GM21528 (cell line): ENCODE data around the gene HOXD10.

Experiments
- ATAC-seq: cut with Tn5 transposase; IDR thresholded peaks from one replicate; pipeline ENCODE4 v1.9.1; 2021; ENCODE audit warnings: mild to moderate bottlenecking, moderate library complexity; ENCODE audit not compliant: unreplicated experiment, low FRiP score

Gene HOXD10

DNA sequence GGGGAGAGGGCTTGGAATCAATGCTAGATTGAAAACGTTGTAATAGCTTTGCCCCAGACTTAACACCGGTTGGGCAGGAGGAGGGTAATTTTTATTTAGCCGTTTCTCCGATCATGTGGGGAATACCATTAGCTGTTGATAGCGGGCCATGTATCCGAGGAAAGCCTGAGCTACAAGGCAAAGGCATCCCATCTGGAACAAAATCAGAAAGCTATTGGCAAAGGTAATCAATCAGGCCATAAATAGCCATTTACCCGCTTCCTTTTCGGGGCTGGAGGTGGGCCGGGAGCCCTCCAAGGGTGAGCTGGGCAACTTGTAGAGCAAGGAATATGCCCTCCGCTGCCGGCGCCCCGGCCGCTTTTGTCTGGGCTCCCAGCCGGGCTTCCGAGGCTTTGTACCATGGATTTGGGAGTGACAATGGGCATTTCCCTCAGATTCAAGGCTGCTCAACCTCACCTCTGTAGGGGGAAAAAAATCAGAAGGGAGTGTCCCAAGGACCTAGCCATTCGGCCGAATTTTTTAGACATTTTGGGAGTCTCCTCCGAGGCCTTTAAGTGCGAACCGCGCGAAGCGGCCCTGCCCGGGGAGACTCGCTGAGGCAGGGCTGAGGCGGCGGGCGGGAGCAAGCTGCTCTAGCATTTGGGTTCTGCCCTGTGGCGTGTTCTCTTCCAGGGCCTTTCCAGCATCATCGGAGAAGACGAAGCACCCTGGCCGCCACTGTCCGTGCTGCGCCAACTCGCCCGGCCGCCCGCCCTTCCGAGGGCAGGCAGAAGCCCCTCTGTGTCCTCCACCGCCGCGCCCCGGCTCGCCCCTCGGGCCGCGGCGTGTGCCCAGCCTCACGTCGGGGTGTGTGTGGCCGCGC lies 4.8 kb downstream of the HOXD10 start:
- no peak for ATAC-seq

DNA sequence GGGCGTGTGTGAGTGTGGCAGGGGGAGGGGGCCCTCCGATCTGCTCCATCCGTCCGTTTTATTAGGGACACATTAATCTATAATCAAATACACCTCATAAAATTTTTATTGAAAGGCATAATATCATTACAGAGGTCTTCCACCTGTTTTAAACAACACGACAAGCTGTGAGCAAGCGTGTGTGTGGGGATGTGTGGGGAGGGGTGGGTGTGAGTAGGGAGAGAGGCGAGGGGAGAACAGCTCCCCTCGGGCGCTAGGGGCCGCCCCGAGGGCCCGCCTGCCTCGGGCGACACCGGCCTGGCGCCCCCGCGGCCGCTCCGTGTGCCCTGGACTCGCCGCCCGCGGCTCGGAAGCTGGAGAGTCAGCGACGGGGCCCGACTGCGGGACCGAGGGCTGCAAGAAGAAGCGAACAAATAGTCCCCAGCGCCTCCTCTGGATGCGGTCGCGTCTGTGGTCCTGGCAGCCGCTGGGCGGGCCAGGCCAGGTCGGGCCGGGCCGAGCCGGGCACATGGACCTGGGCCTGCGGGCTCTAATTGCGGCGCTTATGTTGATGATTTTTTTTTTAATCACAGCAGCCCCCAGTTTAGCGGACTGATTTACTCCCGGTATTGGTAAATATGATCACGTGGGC lies 5.6 kb downstream of the HOXD10 start:
- ATAC-seq, result no peak

DNA sequence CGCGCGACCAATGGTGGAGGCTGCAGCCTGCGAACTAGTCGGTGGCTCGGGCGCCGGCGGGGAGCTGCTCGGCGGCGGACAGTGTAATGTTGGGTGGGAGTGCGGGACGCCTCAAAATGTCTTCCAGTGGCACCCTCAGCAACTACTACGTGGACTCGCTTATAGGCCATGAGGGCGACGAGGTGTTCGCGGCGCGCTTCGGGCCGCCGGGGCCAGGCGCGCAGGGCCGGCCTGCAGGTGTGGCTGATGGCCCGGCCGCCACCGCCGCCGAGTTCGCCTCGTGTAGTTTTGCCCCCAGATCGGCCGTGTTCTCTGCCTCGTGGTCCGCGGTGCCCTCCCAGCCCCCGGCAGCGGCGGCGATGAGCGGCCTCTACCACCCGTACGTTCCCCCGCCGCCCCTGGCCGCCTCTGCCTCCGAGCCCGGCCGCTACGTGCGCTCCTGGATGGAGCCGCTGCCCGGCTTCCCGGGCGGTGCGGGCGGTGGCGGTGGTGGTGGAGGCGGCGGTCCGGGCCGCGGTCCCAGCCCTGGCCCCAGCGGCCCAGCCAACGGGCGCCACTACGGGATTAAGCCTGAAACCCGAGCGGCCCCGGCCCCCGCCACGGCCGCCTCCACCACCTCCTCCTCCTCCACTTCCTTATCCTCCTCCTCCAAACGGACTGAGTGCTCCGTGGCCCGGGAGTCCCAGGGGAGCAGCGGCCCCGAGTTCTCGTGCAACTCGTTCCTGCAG lies 6.3 kb downstream of the HOXD10 start, which contains the start of gene HOXD9:
TSS of gene HOXD9 (plus strand) at position 37 of the 728 bp plus-strand sequence. CDS start at position 87, 50 bp downstream.
- no peak for ATAC-seq

DNA sequence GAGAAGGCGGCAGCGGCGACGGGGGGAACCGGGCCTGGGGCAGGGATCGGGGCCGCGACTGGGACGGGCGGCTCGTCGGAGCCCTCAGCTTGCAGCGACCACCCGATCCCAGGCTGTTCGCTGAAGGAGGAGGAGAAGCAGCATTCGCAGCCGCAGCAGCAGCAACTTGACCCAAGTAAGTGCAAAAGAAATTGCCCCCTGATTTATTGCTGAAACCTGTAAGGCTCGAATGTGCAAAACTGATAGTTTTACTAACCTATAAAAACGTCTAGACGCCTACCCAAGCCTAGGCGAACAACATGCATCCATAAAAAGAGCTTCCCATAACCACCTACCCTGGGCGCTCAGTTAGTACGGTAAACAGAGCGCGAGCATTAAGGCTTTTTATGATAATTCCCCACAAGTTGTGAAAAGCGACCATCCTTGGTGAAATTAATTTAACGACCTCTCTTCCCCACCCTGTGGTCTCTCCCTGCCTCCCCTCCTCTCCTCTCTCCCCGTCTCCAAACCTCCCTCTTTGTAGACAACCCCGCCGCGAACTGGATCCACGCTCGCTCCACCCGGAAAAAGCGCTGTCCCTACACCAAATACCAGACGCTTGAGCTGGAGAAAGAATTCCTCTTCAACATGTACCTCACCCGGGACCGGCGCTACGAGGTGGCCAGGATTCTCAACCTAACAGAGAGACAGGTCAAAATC lies 7.0 kb downstream of the HOXD10 start:
- no peak for ATAC-seq

DNA sequence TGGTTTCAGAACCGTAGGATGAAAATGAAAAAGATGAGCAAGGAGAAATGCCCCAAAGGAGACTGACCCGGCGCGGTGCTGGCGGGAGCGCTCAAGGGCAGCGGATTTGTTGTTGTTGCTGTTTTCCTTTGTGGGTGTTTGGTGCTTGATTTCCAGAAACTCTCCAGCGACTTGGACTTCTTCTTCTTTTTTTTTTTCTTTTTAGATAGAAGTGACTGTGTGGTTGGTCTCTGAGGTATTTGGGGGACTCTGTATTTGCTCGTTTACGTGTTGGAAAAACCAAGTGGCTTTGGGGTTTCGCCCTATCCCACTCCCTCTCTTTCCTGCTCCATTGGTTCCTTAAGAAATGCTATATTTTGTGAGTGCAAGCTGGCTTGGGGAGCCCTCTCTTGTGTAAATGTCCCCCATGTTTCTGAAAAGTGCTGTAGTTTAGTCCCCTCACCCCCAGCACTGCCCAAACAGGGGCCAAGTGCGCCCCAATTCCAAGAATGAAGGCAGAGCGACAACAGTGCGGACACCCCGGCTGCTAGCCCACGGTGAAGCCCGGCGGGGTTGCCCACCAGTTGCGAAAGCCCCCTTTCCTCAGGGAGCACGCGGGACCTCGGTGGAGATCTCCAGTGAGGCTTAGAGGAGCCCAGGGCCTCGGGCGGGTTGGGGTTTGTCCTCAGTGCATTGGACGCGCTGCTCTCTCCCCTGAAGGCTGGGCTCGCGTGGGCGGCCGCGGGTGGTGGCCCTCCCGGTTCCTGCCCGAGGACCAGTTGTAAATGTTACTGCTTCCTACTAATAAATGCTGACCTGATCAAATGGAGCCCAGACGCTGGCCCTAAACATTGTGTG lies 7.8 kb downstream of the HOXD10 start:
- ATAC-seq, result no peak

DNA sequence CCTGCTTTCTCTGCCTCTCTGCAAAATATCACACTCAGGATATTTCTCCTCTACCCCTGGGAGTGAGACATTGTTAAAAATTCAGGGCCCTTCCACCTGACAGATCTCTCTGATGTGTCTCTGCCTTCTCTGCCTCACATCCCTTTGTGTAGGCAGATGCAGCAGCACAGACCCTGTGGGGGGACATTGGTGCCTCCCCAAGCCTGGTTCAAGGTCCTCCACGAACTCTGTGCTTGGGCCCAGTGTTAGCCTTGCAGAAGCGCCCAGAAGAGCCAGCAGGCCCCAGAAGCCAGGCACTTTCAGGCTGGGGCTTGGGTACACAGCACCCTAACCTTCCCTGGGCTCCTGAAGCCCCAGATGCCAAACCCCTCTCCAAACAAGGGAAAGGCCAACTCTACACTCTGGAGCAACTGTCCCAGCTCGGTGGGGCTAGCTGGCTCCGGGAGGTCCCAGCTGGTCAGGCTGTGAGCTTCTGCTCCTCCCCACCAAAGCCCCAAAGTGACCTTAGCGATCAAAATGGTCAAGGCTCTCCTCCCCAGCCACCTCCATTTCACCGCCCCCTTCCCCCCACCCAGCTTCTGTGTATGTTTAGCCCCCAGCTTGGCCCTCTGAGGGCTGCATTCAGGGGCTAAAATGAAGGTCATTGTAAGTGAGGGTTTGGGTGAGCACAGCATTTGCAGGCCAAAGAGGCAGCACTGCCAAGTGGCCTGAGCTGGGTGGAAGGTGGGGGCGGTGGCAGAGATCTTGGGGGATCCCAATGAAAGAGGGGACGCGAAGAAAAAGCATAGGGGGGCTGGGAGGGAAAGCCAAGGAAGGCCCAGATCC lies 8.6 kb downstream of the HOXD10 start:
- no peak for ATAC-seq

DNA sequence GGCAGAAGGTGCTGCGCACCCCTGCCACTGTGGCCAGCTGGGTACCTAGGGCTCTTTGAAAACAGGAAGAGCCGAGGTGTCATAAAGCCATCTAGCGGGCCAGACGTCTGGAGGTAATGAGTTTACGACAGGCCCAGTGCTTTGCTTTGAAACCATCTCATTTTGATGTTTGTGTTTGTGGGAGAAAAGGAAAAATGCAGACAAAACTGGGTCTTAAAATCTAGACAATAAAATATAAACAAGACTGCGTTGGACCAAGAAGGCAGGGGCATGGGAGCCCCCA lies 9.1 kb downstream of the HOXD10 start:
- no peak for ATAC-seq

DNA sequence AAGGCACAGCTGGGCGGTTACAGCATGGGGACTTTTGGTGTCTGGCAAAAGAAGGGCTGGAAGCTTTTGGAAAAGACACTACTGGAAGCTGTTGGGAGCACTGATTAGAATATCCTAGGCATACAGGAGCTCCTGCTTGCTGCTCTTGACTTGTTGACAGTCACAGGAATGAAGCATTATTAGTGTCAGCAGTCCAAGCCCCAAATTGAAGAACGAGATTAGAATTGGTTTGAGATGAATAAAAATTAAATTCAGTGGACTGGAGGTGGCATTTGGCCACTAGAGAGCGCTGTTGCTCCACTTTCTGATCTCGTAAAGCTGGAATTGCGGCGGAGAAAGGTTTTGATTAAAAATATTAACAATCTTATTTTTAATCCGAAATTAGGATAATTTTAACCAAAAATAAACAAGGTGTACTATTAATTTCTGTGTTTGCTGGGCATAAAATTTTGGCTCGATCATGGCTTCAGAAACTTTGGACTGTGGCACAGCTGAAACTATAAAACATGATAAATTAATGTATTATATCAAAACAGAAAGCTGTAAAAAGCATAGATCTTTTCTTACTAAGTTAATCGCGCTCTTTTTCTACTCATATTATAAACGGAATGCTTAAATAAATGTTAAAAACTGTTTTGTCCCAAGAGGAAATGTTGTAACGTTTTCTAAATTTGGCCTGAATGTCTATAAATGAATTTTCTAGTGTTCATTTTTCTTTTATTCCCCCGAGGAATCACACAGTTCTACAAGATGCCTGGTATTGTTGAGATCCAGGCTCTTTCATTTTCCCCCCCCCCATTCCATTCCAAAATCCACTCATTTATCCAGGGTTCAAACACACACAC lies 10.6 kb downstream of the HOXD10 start:
- ATAC-seq, result no peak

DNA sequence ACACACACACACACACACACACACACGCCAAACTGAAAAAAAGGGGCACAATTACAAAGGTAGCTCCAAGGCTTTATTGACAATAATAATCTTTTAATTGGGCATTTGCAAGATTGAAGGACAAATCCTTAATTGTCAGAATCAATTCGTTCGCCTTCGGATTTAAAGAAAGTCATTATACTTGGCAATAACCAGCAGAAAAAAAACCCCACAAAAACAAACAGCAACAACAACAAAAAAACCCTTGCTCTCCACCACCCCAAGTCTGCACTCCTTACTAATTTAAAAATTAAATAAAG lies 11.1 kb downstream of the HOXD10 start:
- ATAC-seq, result no peak

DNA sequence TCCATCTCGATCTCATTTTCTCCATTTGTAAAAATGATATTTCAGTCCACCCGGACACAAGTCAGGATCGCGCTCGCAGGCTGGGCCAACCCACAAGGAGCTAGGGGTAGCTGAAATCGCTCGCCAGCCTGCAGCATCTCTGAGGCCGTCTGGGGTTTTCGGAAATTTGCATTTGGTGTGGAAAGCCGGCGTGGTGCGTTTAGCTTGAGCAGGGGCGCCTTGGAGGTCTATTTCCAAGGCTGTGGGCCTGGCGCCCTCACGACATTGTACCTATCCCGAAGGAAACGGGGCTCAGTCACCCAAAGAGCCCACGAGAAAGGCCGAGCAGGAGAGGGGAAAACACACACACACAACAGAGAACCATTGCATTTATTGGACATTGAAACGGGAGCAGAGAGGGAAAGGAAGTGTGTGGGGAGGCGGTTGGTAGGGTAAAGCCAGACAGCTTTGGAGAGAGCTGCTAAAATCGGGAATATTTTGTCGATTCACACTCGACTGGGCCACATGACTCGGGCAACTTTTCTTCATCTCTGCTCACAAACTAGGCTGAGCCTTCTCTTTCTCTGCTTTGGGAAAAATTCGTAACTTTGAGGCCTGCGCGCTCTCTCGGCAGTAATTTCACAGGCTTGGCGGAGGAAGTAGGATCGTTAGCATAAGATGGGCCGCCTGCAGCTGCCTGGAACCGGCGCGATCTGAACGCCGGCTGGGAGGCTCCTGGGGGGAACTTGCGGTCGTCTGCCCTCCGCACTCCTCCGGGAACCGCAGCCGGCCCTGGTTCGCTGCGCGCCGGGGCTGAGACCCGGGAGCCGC lies 11.8 kb downstream of the HOXD10 start:
- ATAC-seq, result no peak

DNA sequence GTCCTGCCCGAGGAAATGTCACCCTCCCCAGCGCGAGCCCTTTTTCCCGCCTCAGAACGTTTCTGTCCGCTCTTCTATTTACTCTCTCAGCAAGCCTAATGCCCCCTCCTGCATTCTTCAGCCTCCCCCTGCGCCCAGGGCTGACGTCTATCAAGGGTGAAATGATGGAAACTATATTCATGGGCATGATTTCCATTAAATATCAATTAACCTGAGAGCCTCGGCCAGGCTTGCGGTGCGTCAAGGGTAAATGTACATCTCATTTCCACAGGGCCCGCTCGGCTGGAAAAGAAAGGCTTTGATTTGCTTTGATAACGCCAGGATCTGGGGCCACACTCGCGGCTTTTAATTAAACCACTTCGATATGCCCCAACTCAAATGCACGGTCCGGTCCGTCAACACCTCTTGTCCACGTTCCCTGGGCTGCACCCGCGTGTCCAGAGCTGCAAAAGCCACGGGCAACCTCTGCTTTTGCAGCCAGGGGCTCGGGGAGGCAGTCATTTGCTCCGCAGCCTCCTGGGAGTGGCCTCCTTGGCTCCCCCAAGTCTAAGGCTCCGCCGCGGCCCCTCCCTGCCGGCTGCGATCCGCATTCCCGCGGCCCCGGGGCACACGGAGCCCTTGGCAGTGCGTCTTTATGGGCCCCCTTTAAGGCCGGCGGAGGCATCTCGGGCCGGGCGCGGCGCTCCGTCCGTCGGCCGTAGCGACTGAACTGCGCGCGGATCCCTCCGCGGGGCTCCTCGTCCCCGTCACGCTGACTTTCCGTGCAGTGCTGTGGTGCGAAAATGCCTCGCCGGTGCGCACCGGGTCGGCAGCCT lies 12.6 kb downstream of the HOXD10 start, which contains the start of gene HOXD8:
TSS of gene HOXD8 (plus strand) at position 724 of the 815 bp plus-strand sequence. CDS start 662 bp downstream, outside the sequence.
- no peak for ATAC-seq

DNA sequence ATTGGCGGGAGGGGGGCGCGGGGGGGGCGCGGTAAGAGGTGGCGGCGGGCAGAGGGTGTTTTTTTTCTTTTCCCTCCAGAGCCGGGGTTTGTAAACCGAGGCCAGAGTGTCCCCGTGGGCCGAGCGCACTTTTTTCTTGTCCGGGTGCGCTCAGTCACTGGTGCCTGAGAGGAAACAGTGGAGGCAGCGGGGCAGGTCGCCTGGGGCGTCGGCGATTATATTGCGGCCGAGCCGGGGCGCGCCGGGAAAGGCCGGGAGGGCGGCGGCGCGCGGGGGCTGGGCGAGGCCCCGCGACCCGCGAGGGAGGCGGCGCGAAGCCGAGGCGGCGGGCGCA lies 13.2 kb downstream of the HOXD10 start:
- ATAC-seq, result no peak

DNA sequence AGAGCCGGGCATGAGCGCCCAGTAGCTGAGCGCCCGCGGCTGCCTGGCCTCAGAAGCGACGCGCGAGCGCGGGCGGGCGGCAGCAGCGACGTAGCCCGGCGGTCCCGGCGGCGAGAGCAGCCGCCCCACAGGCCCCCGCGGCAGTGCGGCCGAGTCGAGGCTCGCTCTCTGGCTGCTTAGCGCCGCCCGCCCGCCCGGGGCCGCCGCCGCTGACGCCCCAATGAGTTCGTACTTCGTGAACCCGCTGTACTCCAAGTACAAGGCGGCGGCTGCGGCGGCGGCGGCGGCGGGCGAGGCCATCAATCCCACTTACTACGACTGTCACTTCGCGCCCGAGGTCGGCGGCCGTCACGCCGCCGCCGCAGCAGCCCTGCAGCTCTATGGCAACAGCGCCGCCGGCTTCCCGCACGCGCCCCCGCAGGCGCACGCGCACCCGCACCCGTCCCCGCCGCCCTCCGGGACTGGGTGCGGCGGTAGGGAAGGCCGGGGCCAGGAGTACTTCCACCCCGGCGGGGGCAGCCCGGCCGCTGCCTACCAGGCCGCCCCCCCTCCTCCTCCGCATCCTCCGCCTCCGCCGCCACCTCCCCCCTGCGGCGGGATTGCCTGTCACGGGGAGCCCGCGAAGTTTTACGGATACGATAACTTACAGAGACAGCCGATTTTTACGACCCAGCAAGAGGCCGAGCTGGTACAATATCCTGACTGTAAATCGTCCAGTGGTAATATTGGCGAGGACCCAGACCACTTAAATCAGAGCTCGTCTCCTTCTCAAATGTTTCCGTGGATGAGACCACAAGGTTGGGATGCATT lies 13.8 kb downstream of the HOXD10 start:
- ATAC-seq, result no peak

DNA sequence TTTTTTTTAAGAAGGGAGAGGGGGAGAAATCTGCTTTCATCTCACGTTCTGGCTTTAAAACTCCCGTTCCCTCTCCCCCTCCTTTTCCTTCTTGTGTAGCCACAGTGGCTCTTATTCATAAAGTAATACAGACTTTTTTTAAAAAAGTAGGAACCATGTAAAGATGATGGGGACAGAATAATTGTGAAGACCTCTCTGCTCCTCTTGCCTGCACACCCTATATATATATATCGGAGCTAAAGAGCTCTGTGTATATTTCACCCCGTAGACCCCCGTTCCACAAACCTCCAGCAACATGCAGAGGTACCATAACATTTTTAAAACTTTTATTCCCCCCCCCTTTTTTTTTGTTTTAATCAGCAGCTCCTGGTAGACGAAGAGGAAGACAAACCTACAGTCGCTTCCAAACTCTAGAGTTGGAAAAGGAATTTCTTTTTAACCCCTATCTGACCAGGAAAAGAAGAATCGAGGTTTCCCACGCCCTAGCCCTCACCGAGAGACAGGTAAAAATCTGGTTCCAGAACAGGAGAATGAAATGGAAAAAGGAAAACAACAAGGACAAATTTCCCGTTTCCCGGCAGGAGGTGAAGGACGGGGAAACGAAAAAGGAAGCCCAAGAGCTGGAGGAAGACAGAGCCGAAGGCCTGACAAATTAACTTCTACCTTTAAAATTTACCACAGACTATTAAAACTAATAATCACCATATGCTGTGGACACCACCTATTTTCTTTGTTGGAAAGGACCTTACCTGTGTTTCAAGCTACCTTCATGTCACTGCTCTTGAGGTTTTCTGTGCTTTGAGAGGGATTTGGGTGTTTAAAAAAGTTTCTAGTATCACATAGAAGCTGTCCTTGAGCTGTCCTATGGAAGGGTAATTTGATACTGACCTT lies 14.6 kb downstream of the HOXD10 start:
- ATAC-seq, result no peak

DNA sequence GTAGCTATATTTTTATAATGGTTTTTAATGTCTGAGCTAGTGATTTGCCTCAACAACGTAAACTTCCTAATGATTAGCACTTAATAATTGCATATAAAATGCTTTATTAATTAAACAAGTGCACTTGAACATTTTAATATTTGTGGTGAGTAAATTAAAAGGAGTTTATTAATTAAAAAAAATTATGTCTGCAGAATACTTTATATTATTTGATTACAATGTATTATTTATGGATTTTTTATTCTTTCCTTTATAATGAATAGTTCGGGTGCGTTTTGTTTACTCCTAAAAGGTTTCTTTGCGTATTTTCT lies 15.2 kb downstream of the HOXD10 start:
- no peak for ATAC-seq
